GM21423 (cell line): ENCODE measurements around the gene RAB7A.
A peak's percentile ranks its signal among the peaks of the same experiment; 100 is the strongest.
"Not testable (repeated sequence)": the region's sequence is repeated elsewhere in the genome, so short reads cannot be mapped to it uniquely, and the experiment has no call there.

Experiments
- ATAC-seq: cut with Tn5 transposase; IDR thresholded peaks from one replicate; pipeline ENCODE4 v1.9.1; 2021; ENCODE audit warnings: mild to moderate bottlenecking, moderate library complexity; ENCODE audit not compliant: unreplicated experiment

RAB7A gene

DNA sequence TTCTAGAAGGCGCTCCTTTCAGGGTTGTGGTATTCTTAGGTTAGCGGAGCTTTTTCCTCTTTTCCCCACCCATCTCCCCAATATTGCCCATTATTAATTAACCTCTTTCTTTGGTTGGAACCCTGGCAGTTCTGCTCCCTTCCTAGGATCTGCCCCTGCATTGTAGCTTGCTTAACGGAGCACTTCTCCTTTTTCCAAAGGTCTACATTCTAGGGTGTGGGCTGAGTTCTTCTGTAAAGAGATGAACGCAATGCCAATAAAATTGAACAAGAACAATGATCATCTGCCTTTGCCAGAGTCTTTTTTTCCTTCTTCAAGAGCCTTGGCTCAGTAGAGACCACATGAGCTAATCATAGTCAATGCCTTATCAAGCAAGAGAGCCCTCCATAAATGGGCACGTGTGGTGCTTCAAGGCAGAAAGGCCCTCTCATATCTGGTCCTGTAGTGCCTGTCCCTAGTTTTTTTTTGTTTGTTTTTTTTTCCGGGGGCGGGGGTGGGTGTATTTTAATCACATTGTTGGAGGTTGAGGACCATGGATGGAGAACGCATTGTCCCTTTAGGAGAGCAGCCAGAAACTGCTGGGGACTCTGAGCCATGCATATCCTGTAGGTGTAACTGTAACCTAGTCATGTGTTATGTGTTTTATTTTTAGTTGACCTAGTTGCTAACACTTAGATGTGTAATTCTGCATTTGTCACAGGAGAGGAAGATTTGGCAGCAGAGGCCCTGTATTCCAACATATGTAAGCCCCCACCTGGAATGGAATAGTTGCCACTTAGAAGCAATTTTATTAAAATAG, 88.7 kb downstream of the RAB7A start:
- no peak for ATAC-seq

- no peak for ATAC-seq
These were observed 89.5 kb downstream of the RAB7A start for GRCh38 chr3:128815318-128816064.

DNA sequence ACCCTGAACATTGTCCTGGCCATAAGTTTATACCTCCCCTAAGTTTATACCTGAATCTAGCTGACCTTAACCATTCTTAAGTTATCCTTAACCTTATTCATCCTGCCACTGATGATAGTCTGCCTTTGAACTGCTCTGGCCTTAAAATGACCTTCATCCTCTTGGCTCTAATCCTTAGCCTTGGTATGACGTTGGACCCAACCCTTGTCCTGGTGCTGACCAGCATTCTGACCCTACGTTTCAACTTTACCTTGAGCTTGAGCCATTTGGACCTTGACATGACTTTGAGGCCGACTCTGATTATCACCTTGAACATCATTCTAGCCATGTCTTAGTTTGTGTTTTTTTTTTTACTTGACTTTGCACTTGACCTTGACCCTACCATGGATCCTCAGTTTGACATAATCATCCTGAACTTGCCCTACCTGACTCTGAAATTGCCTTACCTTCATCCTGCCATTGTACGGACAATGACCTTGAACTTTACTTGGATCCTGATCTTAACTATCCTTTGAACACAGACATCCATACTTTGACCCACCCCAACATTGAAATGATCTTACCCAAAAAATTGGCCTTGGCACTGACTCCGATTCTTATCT, 92.3 kb downstream of the RAB7A start:
- no peak for ATAC-seq

DNA sequence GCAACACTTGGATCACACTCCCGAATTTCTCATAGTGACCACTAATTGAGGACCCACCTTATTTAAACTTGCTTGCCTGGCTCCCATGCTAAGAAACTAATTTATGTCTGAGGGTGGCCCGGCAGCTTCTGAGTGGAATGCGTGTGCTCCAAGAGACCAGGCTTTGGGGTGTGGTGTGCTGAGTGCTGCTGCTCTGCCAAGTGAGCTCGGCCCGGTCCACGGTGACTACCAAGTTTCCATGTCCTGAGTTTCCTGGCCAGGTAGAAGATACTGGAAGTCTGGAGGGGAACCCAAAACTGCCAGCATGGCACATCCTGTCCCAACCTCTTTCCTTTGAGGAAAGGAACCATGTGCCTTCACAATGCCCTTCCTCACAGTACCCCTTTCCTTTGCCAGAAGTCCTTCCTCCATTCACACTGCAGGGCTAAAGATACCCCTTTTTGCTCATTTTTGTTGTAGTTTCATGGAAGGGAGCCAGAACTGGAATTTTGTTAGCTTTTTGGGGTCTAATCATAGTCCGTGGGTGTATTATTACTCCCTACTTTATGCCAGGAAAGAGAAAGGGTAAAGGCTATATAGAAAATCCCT, 94.4 kb downstream of the RAB7A start:
- ATAC-seq: no peak

DNA sequence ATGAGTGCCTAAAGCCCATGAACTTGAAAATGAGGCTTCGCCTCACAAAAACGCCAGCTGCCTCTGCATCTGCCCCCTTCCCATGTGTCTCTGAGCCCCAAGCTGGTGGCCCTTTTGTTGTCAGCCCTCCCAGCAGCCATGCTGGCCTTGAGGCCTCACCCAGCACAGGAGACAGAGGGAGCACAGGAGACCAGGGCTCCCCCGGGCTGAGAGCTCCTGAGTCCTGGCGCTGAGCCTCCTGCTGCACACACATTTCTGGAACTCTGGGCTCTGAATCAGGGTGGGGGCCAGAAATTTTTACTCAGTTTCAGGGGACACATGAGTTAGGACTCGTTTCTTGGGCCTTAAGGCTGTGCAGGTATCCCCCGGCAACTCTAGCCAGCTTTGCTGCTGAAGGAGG, 97.0 kb downstream of the RAB7A start:
- ATAC-seq: no peak

- no peak for ATAC-seq
These were observed 97.6 kb downstream of the RAB7A start for GRCh38 chr3:128823631-128824030.

DNA sequence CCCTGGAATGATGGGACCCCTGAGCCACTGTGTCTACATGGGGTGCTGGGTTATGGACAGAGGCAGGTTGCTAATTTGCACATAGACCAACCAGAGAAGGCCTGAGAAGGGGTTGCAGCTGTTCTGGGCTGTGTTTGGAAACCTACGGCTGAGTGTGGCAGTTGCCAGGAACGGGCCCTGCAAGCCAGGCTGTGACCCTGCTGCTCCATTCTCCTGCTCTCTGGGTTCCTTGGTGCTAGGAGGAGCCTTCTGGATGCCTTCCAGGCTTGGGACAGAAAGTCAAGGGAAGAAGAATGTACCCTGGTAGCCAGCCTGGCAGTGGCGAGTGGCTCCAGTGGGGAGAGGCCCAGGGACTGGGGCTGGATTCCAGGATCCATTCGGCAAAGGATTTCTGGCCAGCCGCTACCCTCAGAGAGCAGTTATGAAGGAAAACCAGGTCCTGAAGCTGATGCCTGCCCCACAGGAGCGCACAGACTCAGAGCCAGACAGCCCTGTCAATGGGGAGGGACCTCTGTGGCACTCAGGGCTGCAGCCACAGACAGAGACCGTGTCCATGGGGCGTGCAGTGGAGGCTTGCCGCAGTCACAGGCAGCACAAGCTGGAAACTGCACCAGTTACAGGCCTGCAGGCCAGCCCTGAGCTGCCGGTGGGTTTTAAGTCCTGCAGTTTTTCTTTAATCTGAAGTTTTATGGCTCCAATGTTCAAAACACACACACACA, 98.3 kb downstream of the RAB7A start:
- no peak for ATAC-seq

DNA sequence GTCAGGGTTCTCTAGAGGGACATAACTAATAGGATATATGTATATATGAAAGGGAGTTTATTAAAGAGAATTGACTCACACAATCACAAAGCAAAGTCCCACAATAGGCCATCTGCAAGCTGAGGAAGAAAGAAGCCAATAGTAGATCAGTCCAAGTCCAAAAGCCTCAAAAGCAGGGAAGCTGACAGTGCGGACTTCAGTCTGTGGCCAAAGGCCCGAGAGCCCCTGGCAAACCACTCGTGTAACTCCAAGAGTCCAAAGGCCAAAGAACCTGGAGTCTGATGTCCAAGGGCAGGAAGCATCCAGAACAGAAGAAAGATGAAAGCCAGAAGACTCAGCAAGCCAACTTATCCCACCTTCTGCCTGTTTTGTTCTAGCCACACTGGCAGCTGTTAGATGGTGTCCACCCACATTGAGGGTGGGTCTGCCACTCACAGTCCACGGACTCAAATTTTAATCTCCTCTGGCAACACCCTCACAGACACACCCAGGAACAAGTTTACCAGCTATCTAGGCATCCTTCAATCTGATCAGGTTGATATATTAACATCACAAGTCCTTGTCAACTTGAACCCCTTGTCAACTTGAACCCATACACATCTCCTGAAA, 99.2 kb downstream of the RAB7A start:
- no peak for ATAC-seq

DNA sequence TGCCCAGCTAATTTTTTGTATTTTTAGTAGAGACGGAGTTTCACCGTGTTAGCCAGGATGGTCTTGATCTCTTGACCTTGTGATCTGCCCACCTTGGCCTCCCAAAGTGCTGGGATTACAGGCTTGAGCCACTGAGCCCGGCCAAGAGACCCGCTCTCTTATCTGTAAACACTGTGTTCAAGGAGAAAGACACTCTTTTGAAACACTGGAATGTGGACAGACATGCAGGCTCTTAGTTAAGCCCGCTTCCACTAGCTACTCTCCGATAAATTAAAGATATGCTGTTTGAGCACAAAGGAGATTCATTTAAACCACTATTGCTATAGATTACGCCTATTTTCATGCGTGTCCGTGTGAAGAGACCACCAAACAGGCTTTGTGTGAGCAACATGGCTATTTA, 103.1 kb downstream of the RAB7A start:
- not testable (repeated sequence) for ATAC-seq

DNA sequence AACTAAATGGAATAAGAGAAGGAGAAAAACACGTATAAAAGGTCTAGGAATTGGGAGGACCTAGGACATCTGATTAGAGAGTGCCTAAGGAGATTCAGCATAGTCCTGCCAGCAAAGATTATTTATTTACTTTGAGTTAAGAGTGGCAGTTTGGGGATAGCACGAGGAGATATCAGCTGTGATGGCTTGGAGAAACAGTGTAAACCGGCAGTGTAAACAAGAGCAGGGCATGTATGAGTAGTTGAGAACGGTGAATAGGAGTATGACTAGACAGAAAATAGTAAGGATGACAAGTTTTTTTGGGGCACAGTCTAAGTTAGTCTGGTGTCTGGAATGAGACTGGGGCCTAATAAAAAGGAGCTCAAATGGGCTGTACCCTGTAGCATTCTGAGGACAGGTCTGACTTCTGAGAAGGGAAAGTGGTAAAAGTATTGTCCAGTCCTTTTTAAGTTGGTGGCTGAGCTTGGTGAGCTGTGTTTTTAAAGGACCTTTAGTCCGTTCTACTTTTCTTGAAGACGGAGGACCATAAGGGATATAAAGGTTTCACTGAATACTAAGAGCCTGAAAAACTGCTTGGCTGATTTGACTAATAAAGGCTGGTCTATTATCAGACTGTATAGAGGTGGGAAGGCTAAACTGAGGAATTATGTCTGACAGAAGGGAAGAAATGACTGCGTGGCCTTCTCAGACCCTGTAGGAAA, 104.1 kb downstream of the RAB7A start:
- ATAC-seq: not testable (repeated sequence)

DNA sequence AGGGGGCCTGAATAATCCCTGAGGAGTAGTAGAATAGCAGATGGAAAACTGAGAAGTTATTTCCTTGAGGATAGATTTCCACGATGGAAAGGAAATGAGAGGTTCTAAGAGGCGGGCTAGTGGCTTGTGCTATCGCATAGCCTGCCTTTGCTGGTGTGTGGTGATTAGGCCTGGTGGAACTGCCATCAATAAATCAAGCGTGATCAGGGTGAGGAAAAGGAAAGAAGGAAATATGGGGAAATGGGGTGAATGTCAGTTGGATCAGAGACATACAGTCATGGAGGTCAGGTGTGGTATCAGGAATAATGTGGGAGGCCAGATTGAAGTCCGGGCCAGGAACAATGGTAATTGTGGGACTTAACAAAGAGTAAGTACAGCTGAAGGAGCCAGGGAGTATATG, 104.8 kb downstream of the RAB7A start:
- not testable (repeated sequence) for ATAC-seq

GRCh38 chr3:128832979-128833378, 107.0 kb downstream of the RAB7A start:
- ATAC-seq: not testable (repeated sequence)

DNA sequence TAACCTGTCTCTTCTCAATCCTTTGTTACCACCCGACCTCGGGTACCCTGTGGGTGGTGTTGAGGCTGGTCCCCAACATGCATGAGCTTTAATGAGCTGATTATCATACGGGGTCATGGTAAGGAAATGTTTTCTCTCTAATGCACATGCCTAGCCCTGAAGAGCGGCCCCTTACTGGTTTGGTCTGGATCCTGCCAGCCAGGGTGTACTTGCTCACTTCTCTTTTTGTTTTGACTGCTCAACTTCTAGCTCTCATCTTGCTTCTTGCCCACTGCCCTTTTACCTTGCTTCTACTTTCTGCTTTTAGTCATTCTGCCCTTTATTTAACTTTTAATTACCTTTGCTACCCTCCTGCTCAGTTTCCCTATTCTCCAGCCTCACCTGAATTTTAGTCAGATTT, 109.1 kb downstream of the RAB7A start:
- ATAC-seq: no peak

GRCh38 chr3:128841926-128842920, 116.2 kb downstream of the RAB7A start:
- no peak for ATAC-seq

- ATAC-seq: no peak
These were observed 118.5 kb downstream of the RAB7A start for GRCh38 chr3:128844502-128844901.

GRCh38 chr3:128845119-128845777, 119.3 kb downstream of the RAB7A start:
- ATAC-seq: no peak

DNA sequence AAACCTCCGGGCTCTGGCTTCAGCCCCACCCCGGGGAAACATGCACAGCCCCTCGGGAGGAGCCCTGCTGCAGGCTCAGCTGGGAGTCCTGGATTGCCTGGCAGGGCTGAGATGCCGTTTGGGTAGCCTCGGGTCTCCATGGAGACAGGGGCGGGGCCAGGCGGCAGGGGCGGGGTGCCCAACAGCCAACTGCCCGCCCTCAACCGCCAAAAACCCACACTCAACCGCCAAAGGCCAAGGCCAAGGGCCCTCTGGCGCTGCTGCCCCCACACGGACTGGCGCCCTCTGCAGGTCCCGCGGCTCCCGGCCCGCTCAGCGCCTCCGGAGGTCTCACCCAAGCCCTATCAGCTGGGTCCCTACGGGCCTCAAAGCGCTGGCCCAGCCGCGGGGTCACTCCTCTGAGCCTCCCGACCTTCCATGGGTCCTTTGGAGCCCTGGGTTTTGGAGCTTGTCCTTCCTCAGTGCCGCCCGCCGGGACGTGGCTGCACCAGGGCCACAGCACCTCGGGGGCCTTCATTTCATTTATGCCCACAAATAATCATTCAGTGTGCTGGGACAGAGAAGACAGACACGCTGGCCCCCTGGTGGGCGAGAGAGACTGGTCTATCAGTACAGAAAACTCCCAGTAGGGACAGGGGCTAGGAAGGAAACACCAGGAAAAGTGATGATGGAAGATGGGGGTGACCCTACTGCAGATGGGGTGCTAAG, 119.9 kb downstream of the RAB7A start:
- peak; percentile 64 for ATAC-seq
